PC-9 (cell line): ENCODE results near the gene DBP.

ENCODE experiments used
- CTCF ChIP-seq: fragments of 200-600 bp; sonication (generic); conservative IDR thresholded peaks from 2 replicates; pipeline ENCODE4 v1.6.1; 2017; ENCODE audit warnings: mixed run types, antibody characterized with exemption, mild to moderate bottlenecking, moderate library complexity
- EZH2 ChIP-seq: fragments of 200-600 bp; sonication (generic); IDR thresholded peaks from 2 replicates; pipeline ENCODE4 v1.8.0; 2017; ENCODE audit warnings: antibody characterized with exemption, low read depth

DNA sequence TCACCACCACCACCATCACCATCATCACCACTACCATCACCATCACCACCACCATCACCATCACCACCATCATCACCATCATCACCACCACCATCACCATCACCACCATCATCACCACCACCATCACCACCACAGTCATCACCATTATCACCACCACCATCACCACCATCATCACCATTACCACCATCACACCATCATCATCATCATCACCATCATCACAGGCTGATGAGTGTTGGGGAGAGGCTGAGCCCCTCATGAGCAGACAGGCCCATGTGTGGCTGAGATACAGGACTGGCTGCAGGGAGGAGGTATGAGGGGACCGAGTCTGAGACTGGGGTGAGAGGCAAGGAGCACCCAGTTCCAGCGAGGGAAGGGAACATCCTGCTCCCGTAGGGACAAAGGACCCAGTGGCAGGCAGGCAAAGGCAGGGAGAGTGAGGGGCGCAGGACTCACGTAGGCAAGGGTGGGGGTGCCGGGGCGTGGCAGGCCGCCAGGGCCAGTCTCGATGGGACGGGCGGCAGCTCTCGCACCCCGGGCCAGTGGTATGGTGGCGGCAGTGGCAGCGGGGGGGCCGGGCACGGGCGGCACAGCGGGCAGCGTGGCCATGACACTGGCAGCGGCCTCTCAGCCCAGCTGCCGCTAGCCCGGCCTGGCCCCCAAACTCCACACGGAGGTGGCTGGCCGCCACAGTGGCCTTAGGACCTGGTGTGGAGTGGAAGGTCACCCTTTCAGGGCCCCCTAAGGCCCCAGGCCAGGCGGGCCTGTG is 32.9 kb upstream of the DBP start:
- TF ChIP-seq CTCF (no peak), EZH2 (no peak)
